HG02588 (cell line): ENCODE data around the gene FNTB.

Experiments
- ATAC-seq: cut with Tn5 transposase; IDR thresholded peaks from one replicate; pipeline ENCODE4 v1.9.1; 2021; ENCODE audit warnings: mild to moderate bottlenecking, moderate library complexity; ENCODE audit not compliant: unreplicated experiment

Gene FNTB, protein sequence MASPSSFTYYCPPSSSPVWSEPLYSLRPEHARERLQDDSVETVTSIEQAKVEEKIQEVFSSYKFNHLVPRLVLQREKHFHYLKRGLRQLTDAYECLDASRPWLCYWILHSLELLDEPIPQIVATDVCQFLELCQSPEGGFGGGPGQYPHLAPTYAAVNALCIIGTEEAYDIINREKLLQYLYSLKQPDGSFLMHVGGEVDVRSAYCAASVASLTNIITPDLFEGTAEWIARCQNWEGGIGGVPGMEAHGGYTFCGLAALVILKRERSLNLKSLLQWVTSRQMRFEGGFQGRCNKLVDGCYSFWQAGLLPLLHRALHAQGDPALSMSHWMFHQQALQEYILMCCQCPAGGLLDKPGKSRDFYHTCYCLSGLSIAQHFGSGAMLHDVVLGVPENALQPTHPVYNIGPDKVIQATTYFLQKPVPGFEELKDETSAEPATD

DNA sequence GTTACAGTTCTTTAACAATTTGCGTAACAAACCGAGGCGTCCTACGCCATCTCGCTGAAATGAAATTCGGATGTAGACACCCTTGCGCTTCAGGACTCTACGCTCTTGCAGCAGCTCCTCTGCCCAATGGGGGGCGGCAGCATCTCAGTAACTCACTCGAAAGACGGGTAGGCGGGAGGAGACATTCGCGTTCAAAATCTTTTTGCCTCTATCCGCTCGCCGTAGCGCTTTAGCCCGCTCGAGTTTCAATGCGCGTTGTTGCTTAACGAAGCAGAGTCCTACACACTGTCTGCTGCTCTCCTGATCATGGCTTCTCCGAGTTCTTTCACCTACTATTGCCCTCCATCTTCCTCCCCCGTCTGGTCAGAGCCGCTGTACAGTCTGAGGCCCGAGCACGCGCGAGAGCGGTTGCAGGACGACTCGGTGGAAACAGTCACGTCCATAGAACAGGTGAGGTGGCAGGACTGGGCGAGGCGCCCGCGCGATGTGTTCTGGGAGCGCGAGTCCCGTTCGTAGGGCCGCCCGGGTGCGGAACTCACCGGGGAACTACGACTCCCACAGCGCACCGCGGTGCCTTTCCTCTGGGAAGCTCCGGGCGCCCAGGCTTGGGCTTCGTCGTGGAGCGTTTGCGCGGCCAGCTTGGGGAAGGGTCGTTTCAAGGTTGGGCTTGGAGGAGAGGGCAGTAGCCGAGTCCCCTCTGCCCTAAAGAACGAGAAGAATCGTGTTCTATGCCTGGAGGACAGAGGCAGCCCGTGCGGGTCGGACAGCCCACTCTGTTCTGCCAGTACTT is at the start of gene FNTB:
Gene FNTB (plus strand): TSS at position 248 of the 790 bp plus-strand sequence. CDS start 59 bp downstream, at position 307.
- peak; percentile 96 for ATAC-seq

DNA sequence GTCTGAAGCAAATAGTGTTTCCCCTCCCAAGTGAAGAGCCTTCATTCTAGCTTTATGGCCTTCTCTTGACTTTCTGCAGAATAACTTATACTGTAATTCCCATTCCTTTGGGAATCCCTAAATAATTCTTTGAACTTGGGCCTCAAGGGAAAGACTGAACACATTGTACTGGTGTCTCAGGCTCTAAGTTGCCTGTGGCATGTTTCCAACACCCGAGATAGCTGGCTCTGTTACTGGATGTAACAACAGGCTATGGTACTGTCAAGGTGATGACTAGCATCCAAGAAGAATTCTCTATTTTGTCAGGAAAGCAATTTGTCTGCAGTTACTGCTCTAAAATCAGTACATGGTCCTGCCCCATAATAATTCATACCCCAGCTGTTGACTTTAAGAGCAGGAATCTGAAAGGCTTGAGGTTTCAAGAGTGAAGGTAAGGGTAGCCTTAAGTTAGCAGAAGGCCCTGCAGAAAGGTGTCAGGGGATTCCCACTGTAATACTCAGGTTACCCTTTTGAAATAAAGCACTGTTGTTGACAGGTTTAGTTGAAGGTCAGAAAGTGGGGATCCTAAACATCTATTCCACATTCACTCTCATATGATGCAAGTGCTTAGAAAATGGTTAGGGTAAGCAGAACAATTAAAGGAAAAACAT is 49.4 kb upstream of the FNTB start:
- ATAC-seq = no peak

DNA sequence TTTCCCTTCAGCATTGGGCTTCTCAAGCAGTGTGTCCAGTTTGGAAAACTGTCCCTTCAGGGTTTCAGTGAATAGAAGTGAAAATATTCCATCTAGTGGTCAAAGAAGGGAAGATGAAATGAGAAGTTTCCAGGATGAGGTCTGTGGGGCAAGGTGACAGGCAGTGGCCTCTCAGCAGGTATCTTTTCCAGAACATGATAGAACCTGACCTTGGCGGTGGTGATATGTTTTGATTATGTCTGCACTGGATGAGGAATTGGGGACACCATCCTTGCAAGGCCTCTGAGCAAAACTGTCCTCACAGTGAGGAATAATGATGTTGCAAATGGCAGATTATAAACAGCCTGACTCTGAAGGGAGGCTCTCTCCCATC is 48.9 kb upstream of the FNTB start:
- no peak for ATAC-seq

DNA sequence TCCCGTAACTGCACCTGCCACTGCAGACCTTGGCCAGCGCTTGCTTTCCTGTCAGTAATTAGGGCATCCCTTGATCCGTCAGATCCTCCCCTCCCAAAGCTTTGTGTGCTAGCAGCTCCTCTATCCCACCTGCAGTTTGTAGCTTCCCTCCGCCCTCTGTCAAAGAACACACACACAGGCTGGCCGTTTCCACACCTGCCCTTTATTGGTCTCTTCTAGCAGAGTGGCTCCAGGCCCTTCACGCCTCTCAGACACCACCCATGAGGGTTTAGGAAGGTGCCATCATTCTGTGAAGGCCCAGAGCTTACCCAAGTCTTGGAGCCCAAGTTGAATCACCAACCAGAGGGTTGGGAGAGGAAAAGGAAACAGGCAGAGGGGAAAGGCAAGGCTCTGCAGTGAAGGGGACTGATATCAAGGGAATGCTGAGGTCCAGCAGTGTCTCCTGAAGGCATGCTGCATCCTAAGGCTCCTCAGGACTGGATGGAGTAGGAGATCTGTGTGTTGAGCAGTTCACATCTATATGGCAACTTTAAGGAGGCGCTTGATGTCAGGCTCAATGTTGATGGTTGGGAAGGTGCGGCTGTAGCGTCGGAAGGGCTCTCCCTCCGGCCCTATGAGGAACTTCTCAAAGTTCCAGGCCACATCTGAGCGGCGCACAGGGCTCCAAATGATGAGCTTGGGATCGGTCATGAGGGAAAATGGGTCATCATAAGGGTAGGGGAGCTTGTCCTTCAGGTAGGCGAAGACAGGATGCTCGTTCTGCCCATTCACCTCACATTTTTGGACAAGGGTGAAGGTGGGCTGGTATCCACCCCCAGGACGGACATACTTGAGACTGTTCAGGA is 47.5 kb upstream of the FNTB start:
- no peak for ATAC-seq

DNA sequence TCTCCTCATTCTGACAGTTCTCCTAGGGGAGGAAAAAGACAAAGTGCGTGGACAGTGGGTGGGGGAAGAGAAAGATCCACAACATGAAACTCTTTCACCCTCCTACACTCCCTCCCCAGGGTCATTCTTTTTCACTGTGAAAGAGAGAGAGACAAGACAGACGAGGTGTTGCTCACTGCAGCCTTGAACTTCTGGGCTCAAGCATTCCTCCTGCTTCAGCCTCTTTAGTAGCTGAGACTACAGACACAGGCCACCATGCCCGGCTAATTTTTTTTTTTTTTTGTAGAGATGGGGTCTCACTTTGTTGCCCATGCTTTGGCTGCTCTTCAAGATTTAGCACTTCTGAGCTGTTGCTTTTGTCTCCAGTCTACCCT is 46.9 kb upstream of the FNTB start:
- ATAC-seq = no peak

DNA sequence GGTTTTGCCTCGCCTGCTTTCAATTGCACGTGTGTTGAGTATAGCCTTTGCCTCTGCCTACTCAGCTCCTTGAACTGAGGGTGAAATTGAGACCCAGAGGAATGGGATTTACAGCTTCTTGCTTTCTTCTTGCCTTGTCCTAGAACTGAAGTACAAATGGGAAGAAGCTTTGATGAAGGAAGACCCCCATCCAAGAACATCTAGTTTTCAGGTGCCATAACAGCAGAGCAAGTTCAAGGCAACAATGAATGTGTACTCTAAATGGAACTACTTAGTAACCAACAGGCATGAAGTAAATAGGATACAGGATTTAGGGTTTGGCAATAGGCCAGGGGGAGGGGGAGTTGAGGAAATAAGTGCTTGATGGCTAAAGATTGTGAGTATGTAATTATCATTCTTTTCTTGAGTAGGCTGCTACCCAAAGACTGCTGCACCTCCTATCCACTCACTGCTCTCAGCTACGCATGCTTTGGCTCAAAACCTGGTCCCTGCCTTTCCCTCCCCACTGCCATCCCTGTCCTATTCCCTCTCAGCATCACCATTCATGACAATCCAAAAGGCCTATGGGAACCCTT is 46.3 kb upstream of the FNTB start:
- ATAC-seq = no peak

DNA sequence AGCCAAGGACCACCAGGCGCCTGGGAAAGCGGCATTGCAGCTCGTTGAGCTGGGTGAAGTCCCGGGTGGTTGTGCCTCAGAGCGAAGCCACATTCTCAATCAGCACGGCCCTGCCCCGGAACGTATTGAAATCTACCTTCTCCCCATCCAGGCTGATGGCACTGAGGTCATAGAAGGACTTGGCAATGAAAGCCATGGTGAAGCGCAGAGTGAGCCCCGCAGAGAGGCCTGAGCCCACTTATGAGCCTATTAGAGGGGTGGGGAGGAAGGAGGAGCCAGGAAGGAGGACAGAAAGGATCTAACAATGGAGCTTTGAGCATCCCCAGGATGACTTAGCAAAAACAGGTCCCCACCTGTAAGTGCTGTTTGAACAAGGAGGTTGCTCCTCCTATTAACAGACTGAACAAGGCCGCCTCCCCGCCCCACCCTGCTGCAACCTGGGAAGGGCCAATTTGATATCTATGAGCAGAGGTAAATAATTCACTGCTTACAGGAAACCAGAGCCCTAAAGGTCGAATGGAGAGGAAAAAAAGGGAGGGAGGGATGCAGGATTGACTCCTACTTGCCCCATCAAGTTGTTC is 44.1 kb upstream of the FNTB start, which contains the start of gene GPX2:
Gene GPX2 (minus strand): TSS at position 215 of the 581 bp plus-strand sequence. CDS start 19 bp downstream, at position 196.
- no peak for ATAC-seq

DNA sequence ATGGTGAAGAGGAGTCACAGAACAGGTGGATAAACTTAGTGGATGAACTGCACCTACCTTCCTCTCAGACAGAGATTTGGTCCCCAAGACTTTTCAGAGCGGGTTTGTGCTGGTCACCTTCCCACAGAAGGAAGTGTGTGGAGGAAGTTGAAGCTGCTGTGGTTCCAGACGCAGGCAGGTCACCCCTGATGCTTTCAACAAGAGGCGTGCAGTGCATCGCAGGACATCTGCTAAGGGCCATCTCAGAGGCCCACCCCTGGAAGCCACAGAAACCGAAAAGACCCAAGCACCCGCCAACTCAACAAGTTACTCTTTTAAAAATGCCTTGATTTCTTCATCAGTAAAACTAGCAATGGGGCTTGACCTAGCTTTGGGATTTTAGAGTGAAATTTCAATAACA is 43.1 kb upstream of the FNTB start:
- ATAC-seq = no peak

DNA sequence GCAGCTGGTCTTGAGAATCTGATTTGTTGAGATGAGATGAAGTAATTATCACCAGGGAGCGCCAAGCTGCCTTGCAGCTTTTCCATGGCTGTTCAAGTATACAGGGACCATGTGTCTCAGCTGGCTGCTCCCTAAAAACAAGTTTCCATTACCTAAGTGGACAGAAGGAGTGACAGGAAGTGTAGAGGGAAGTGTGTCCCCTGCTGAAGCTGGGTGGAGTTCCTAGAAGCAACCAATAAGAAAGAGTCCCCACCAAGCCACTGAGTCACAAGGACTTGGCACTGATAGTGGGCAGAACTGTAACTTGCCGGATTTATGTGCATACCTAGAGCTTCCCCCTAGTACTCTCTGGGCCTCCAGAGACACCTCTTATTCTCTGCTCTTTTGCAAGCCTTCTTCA is 42.7 kb upstream of the FNTB start:
- no peak for ATAC-seq

DNA sequence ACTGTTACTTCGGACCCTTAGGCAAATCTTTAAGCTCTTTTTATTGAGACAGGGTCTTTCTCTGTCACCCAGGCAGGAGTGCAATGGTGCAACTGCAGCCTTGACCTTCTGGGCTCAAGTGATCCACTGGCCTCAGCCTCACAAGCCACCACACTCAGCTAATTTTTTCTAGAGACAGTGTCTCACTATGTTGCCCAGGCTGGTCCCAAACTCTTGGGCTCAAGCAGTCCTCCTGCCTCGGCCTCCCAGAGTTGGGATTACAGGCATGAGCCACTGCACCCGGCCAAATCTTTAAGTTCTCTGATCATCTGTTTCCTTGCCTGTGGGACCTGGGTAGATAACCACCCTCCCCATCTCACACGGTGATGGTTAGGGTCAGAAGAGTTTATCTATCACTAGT is 41.8 kb upstream of the FNTB start:
- ATAC-seq = no peak

DNA sequence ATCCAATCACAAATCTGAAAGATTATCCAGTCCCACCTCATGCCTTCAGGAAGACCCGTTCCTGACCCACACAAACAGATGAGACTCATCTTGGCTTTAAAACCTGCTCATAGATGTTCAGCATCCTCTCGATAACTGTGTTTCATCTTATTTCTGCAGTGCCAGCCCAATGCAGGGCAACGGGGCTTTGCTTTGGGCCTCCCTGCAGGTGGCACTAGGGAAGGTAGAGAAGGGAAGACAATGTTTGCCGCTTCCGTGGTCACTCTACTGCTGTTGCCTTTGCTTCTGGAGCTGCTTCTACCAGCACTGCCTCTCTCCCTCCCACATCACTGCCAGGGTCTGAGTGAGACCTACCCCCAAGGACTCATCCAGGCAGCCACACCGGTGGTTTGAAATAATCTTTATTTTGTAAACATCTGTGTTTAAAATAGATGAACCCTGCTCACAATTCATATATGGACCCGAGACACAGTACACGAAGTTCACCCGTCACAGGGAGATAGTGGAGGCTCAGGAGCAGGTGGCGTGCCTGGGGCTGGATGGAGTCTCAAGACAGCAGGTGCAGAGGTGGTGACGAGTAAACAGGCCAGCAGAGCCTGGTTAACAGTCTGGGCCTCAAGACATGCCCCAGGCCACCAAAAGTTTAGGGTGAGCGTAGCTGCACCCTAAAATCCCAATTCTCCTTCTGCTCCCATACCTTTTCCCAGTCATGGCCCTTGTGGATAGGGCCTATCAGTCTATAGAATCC is 41.1 kb upstream of the FNTB start:
- no peak for ATAC-seq

DNA sequence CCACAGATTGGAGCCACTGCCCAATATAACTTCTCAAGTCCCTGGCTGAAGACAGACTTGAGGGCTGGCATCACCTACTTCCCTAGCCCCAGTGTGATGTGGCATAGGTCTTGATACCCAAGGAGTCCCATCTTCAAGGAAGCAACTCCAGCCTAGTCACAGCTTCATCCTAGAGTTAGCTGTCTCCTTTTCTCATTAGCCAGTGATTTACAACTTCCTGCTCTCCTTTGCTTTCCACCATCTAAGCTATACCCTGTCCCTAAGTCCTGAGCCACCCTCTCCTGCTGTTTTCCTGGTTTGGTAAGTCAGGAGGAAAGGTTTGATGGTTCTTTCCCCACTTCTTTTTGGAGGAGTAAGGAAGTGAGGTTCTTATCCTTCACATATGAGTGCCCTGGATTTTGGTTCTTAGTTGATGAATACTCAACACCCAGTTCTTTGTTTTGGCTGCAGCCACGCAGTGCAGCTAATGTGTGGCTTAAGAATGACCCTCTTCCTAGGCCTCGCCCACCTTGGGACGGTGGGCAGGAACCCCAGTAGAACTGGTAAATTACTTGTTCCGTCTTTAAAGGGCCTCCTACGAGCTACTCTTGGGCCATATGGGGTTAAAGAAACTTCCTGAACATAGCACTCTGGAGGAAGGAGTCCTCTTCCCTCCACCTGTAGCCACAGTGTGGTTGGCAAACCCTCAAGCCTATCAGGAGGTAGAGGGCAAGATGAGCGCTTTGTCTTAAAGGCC is 40.2 kb upstream of the FNTB start:
- no peak for ATAC-seq

DNA sequence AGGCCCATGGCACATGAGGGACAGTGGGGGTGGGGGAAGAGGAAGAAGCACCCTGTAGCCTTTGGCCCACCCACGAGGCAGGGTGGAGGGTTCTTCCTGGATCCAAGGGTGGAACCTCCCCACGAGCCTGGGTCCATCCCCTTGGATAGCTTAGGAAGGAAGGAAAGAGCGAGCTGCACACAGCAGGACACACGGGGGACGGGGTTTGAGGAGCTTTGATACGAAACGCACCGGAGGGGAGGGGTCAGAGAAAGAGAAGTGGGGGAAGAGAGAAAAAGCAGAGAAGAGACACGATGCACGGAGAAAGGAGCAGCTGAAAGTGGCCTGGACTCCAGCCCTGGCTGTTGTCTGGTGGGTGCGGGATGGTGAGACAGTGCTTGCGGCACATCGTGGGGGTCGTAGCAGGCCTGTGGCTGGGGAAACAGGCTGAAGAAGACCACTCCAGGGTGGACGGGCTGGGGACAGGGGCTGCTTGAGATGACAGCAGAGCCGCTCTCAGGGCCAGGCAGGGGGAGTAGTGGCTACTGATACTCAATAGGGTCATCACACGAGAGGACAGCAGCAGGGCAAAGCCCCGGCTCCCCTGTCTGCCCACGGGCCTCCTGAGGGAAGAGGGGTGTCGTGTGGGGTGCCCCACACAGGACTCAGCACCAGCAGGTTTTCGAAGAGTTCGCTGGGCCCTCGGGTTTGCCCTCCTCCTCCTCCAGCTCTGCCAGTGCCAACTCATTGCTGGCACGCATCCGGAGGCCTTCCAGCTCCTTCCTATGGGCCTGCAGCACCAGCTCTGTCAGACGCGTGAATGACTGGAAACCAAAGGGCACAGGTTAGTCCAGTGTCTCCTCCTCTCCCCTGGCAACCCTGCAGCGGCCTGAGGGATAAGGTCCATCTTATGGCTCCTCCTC is 38.7 kb upstream of the FNTB start:
- ATAC-seq = no peak

DNA sequence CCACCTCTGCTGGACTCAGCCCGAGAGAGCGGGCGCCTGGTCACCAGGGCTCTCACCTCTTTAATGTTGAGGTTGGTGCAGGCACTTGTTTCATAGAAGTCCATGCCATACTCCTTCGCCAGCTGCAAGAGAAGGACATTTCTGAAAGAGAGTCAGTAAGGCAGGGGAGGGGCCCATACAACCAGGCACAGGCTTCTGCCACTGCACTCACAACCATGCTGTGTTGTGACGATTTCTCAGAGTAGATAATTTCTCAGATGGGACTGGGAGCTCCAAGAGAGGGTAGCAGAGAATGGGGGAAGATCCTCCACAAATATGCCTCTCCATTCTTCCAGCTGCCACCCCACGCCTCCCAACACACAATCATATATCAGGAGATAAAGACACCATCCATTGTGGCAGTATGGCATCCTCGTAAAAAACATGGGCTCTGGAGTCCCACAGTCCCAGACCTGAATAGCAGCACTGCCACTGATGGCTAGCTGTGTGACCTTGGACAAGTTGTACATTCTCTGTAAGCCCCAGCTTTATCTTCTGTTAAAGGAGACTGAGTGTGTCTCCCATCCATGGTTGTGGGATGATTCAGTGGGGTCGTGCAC is 38.0 kb upstream of the FNTB start:
- no peak for ATAC-seq

DNA sequence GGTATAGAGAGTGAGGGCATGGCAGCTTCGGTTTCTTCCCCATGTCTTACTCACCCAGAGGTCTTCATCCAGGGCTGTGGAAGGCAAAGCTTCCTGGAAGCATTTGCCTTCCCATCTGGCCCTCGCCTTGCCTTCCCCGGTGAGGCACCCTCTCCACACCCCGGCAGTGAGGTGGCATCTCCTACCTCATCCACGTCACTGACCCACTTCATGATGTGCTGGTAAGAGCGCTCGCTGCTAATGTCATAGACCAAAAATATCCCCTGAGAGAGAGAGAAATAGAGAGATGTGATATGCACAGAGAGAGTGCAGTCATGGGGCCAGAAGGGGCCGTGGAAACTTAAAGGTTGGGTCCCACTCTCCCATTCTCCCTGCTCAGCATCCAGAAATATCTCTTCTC is 35.8 kb upstream of the FNTB start:
- ATAC-seq = no peak

DNA sequence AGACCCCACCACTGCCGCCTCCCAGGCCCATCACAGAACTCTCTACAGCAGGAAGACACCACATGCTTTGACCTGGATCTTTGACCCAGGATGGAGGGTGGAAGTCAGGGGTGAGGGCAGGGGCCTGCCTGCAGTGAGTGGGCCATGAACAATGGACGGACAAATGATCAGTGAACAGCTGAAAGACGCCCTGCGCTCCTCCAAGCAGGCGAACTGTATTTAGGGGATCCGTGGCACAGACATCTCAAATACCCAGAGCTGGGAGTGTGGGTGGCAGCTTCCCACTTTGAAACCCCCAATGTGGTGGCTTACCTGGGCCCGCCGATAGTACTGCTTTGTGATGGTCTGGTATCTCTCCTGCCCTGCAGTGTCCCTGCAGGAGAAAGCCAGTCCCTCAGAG is 35.4 kb upstream of the FNTB start:
- ATAC-seq = no peak

DNA sequence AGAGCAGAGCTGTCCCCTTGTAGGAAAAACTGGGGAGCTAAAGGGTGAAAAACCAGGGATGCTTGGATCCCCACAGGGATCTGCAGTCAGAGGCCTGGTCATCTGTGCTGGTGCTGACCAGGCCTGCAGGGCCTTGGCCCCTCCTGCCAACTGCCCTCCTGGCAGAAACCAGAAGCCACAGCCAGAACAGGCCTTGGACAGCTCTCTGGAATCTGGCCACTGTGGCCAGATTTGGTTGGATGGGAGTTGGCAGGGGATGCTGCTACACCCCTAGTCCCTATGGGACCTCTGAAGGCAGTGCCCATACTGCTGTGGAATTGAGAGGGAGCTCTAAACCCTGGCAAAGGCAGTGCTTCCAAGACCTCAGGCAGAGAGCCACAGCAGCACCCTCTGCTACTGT is 35.0 kb upstream of the FNTB start:
- no peak for ATAC-seq
